ENCODE results near the gene HABP2. TPM values are rescaled to one million over a fixed set of nuclear protein-coding genes. Genes with fewer than 3 reads are reported as not detected.

The HABP2 gene
- total RNA-seq, 1 donor from 2014 or later: 0.63 TPM

- DNase-seq (ENCODE audit: low read depth): no peak
- TF ChIP-seq, protein P1, sequence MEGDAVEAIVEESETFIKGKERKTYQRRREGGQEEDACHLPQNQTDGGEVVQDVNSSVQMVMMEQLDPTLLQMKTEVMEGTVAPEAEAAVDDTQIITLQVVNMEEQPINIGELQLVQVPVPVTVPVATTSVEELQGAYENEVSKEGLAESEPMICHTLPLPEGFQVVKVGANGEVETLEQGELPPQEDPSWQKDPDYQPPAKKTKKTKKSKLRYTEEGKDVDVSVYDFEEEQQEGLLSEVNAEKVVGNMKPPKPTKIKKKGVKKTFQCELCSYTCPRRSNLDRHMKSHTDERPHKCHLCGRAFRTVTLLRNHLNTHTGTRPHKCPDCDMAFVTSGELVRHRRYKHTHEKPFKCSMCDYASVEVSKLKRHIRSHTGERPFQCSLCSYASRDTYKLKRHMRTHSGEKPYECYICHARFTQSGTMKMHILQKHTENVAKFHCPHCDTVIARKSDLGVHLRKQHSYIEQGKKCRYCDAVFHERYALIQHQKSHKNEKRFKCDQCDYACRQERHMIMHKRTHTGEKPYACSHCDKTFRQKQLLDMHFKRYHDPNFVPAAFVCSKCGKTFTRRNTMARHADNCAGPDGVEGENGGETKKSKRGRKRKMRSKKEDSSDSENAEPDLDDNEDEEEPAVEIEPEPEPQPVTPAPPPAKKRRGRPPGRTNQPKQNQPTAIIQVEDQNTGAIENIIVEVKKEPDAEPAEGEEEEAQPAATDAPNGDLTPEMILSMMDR (conservative IDR thresholded peaks at IDR 0.05; ENCODE audit: low read depth, low read length): no peak
- H3K4me3 ChIP-seq (ENCODE audit: low read depth, low read length): no peak overlapping the region
Observed at GRCh38 chr10:113572520-113573290, 19.9 kb downstream of the HABP2 start.

GRCh38 chr10:113573368-113573767 lies 20.5 kb downstream of the HABP2 start:
- no peak for DNase-seq (ENCODE audit: low read depth)

GRCh38 chr10:113576852-113577251 lies 24.0 kb downstream of the HABP2 start:
- TF ChIP-seq, protein P1 (conservative IDR thresholded peaks at IDR 0.05; ENCODE audit: low read depth, low read length): no peak
- H3K4me3 ChIP-seq (ENCODE audit: low read depth, low read length): no peak overlapping the region
- DNase-seq (ENCODE audit: low read depth): no peak

More at GRCh38 chr10:113573368-113573767, 20.5 kb downstream of the HABP2 start:
- H3K4me3 ChIP-seq (ENCODE audit: low read depth, low read length): no peak overlapping the region
- TF ChIP-seq, protein P1 (conservative IDR thresholded peaks at IDR 0.05; ENCODE audit: low read depth, low read length): no peak

DNA sequence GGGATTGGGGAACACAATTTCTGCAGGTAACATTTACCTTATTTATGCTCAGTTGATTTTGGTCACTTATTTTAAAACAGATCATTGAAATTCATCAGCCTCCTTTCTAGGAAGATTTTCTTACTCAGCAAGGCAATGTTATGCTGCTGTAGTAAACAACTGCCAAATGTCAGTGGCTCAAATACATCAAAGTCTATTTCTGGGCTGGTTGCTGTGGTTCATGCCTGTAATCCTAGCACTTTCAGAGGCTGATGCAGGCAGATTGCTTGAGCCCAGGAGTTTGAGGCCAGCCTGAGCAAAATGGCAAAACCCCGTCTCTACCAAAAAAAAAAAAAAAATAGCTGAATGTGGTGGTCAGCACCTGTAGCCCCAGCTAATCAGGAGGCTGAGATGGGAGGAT lies 25.9 kb downstream of the HABP2 start:
- H3K4me3 ChIP-seq (ENCODE audit: low read depth, low read length): no peak overlapping the region
- DNase-seq (ENCODE audit: low read depth): no peak
- TF ChIP-seq, protein P1 (conservative IDR thresholded peaks at IDR 0.05; ENCODE audit: low read depth, low read length): no peak

- DNase-seq (ENCODE audit: low read depth): no peak
- no peak overlapping the region for H3K4me3 ChIP-seq (ENCODE audit: low read depth, low read length)
- TF ChIP-seq, protein P1 (conservative IDR thresholded peaks at IDR 0.05; ENCODE audit: low read depth, low read length): no peak
Observed at GRCh38 chr10:113581092-113581491, 28.2 kb downstream of the HABP2 start.

DNA sequence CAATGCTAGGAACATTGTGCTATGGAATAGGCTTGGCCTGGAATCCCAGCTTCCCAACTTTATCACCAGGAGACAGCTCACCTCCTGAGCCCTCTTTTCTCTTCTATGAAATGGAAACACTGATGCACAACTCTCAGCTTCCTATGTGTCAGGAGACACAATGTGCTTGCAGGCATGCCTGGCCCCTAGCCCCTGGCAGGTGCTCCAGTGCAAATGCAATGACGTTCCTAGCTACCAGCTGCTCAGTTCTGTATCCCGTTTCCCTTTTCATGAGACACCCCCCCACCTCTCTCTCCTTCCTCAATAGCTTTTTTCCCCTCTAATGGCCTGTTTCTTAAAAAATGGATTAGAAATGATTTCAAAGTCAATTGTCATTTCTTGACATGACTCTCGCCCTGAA lies 30.7 kb downstream of the HABP2 start:
- DNase-seq (ENCODE audit: low read depth): no peak
- no peak overlapping the region for H3K4me3 ChIP-seq (ENCODE audit: low read depth, low read length)

More for the DNA sequence above, 30.7 kb downstream of the HABP2 start:
- TF ChIP-seq, protein P1 (conservative IDR thresholded peaks at IDR 0.05; ENCODE audit: low read depth, low read length): no peak

All from epithelial cell of proximal tubule (primary cell).